ENCODE data around the gene CXCL6.

The CXCL6 gene

DNA sequence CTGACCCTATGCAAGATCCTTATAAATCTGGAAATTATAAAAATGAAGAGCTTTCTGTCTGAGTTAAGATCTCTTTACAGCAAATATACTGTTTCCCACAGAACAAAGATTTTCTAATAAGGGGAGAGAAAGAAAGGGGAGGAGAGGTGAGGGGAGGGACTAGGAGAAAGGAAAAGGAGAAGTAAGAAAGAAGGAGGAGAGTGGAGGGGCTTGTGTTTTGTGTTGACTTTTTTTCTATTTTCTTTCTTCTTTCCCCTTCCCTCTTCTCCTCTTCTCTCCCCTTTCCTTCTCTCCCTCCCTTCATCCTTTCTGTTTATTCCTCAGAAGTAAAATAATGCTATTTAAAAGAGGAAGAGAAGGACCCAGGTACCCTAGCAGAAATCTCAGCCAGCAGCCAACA is 6.2 kb downstream of the CXCL6 start:
- no peak for DNase-seq

DNA sequence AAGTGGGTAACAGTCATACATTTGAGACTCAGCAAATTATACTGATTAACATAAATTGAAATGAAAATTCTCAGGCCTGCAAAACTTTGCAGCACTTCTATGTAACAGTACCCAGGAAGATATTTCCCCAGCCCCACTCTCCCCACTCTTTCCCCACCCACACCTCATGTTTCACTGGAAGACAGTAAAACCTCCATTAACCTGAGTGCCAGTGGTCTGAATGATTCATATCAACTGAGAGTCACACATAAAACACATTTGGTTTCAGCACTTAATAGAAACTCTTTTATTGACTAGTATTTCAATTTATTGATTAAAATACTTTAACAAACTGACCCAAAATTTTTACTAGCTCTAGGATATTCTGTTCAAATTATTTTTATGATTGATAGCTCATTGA is 6.9 kb downstream of the CXCL6 start:
- DNase-seq, result no peak

DNA sequence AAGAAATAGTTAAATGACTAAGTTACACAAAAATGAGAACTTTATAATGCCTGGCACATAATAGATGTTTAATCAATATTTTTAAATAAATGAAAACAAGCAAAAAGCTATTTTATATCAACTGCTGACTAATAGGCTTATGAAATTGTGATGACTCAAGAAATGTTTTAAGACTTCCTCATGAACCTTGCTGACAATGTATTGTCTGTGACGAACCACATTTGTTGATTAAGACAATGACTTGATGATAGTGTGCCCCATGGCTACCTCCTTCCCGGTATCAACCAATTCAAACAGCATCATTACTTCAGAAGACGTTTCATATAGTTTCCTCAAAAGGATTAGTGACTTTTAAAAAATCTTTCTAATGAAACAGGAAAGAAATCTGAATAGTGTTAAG is 7.9 kb downstream of the CXCL6 start:
- no peak for DNase-seq

DNA sequence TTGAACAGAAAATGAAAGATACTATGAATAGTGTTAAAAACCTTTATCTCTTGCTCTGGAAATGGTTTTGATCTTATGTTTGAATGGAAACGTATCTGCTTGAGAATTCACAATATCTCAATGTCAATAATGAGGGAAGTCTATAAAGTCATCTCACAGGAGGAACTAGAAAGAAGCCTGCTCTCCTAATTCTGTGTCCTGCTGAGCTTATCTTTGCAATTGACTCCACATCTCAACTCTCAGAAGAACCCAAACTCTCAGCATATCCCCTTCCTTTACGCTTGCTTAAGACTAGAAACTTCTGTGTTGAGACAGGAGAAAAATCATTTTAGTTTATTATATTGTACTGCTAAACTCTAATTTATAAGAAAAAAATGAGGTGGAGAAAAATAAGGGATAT is 8.3 kb downstream of the CXCL6 start:
- DNase-seq, result no peak

DNA sequence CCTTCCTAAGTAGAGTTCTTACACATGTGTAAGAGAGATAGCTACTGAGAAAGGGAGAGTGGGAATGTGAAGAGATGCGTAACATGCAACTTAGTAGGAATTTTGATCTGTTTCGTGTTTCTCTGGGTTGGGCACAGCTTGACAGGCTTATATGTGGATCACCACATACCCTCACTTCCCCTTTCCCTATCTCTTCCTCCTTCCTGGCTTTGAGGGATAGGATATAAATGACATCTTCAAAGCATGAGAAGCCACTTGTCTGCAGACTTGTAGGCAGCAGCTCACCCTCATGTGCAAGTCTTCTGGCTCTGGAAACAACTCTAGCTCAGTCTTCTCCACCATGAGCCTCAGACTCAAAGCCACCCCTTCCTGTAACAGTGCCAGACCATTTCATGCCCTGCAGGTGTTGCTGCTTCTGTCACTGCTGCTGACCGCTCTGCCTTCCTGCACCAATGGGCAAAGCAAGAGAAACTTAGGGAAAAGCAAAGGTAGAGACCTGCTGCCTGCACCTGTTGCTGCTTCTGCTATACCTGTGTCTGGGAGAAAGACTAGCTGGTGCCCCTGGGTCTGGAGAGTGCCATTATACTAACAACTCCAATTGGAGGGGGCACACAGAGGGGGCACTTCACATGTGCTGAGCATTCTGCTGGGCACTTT is 11.2 kb downstream of the CXCL6 start:
- DNase-seq, result no peak

DNA sequence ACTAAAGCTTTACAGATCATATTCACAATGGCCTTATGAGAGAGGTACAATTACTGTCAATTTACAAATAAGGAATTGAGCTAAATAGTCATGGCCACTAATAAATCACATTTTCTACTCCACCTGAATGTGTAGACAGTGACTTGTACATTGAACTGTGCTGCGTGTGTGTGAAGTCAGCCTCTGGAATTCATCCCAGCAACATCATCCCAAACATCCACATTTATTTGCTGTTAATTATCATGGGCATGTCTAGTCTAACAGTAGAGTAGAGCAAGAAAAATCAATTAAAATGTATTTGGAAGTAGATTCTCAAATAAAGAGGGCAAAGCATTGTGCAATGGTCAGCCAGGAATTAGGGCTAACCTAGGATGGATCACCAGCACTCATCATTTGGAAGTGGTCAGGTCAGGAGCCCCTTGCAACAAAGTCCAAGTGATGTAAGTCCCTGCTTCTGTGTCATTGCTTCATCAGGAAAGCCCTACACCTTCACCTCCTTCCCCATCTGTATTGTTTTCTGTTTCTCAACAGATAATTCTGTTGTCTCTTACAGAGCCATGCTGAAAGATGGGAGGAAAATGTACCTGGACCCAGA is 11.8 kb downstream of the CXCL6 start:
- DNase-seq, result no peak

DNA sequence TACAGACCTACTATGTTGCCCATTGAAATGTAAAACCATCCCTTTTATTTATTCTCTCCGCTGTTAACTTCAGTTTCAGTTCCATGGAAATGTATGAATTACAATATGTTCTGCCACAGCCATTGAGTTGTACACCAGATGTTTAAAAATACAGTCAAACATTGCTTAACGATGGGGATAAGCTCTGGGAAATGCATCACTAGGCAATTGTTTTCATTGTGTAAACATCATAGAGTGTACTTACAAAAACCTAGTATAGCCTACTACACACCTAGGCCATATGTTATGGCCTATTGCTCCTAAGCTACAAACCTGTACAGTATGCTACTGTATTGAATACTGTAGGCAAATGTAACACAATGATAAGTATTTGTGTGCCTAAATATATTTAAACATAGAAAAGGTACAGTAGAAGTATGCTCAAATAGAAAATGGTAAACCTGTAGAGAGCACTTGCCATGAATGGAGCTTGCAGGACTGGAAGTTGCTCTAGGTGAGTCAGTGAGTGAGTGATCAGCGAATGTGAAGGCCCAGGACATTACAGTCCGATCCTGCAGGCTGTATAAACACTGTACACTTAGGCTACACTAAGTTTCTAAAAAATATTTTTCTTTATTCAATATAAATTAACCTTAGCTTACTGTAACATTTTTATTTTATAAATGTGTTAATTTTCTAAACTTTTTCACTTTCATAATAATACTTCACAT is 13.9 kb downstream of the CXCL6 start:
- DNase-seq, result no peak

DNA sequence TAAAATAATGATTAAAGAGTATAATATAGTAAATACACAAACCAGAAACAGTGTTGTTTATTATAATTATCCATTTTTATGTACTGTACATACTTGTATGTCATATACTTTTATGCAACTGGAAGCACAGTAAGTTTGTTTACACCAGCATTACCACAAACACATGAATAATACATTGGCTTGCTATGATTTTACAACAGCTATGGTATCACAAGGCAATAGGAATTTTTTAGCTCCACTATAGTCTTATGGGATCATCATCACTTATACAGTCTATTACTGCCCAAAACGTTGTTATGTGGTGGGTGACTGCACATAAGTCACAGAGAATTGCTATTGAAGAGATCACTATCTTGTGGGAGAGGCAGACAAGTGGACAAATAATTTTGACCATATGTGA is 14.8 kb downstream of the CXCL6 start:
- no peak for DNase-seq

DNA sequence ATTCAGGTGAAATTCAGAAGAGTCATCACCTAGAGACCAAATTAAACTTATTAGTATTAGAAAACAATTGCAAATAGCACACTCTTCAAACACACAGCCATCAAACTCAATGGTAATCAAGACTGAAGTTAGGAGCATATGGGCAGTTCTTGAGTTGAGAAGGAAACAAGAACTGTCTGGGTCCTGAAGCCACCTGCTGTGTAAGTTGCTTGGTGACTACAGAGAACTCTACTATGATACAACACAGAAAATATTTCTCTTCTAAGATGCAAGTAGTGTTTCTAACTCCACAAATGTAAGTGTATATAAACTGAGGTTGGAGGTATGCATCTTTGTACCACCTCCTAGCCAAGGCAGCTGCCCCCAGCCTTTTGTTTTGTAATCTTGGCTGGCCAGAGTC is 16.3 kb downstream of the CXCL6 start:
- DNase-seq, result no peak

DNA sequence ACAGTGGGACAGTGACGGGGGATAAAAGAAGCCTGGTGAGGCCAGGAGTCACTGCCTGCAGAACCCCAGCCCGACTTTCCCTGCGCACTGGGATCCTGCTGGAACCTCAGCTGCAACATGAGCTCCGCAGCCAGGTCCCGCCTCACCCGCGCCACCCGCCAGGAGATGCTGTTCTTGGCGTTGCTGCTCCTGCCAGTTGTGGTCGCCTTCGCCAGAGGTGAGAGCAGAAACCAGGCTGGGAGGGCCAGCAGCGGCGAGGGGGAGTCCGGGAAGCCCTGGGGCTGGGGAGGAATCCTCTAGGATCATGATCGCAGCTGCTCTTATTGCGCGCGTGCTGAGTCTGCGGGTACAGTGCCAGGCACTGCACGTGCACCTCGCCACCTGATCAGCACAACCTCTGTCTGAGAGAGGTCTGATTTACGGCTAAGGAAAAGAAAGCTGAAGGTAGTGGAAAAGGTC is 16.8 kb downstream of the CXCL6 start, which contains the start of gene PF4V1:
Gene PF4V1, plus strand, starts transcription at position 51 of the 459 bp plus-strand sequence. Its CDS starts 67 bp downstream, at position 118.
- no peak for DNase-seq

DNA sequence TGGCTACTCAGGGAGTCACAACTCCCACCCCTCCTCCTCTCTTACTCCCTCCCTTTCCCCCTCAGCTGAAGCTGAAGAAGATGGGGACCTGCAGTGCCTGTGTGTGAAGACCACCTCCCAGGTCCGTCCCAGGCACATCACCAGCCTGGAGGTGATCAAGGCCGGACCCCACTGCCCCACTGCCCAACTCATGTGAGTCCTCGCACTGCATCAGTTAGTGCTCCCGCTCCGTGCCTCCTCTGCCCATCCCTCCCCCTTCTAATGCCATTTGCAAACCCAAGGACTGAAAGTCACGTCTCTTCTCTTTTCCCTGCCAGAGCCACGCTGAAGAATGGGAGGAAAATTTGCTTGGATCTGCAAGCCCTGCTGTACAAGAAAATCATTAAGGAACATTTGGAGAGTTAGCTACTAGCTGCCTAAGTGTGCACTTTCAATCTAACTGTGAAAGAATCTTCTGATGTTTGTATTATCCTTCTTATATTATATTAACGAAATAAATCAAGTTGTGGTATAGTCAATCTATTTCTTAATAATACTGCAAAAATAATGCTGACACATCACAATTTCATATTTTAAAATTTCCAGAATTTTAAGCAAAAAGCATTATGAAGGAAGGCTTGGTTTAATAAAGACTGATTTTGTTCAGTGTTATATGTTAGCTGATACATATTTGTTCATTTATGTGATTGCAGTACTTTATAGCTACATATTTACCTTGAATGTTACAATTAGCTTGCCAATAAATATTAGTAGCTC is 17.4 kb downstream of the CXCL6 start:
- no peak for DNase-seq

DNA sequence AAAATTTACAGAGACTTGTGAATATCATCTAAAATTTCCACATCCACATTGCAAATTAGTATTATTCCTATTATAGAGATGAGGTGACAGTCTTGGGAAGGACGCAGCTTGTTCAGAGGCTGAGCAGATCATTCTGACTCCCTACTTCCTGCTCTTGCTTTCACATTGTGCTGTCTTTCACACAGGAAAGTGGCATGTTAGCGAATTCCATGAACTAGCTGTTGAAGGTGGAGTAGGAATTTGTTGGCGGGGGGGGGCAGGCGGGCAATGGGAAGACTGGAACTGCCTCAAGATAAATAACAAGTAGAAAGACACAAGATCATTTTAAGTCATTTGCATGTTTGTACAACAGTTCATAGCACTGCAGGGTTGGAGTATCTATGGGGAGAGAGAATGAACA is 18.9 kb downstream of the CXCL6 start:
- no peak for DNase-seq

DNA sequence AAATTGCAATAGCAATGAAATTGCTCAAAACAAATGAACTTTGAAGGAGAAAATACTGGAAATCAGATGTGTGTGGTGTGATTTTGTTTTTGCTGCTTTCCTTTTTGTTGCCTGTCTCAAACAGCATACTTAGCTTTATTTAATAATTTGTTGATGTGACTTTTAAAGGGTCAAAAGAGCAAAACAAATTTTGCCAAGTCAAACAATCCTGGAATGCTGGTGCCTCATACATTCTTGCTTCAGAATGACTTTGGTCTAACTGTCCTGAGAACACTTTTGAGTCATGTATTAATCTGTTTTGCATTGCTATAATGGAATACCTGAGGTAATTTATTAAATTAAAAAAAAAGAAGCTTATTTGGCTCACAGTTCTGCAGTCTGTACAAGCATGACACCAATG is 20.0 kb downstream of the CXCL6 start:
- no peak for DNase-seq

DNA sequence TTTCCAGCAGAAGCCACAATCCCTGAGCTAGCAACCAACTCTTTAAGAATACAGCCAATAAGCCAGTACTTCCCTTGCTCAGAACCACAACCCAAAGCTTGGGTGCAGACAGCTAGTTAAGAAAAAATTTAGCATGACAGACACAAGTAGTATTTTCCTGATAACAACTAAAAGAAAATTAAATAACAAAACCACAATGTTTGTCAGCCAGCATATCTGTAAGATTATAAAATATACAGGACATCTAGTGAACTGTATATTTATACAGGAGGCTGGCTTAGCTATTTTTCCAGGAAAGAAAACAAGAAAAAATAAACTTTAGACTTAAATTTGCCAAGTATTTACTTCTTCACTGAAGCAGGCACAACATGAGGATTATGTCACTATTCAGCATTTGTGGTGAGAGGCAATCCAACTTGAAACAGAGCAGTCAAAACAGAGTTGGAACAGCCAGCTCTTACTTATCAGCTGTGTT is 23.2 kb downstream of the CXCL6 start:
- DNase-seq, result no peak

DNA sequence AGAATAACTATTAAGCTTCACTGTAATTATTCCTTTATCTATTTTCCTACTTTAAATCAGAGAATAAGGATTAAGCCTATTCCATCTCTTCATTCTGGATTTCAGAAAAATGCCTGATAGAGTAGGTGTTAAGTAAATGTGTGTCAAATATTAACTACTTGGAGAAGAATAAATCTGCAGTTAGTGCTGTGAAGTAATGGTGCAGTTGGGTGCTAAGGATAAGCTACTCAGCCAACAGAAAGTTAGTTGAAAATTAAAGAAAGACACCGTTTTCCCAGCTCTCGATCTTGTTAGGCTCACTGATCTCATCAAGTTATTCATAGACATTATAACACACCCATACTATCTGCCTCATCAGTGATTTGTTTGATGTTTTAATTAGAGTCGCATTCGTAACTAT is 23.7 kb downstream of the CXCL6 start:
- no peak for DNase-seq

DNA sequence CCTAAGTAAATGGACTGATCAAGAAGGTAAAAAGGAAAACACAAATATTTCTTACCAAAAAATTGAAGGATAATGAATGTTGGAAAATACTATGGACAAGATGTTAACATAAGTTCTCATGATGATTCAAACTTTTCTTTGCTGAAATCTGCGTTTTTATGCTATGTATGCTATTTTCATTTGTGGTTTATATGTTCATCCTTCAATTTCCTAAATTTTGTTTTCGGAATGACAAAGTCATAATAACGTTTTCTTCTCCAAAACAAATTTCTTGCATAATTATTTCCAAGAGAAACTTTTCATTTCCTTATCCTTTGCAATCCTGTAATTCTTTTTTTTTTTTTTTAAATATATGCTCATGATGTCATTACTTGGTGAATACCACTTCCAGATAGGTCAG is 24.4 kb downstream of the CXCL6 start:
- DNase-seq, result no peak

DNA sequence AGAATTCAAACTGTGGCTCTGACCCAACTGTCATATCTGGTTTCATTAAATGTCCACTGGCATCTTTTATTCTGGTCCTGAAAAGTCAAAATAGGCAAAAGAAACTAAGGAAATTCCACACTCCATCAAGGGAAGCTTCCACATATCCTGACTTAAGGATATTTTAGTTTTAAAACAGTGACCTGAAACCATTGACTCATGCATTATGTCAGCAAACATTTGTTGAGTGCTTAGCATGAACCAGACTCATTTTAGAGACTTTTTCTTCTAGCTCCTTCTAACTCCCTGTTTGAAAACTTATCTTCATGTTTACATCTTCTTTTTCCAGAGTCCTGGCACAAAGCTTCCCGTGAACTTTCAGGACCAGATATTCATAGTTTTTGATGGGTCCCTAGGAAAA is 25.8 kb downstream of the CXCL6 start:
- no peak for DNase-seq

DNA sequence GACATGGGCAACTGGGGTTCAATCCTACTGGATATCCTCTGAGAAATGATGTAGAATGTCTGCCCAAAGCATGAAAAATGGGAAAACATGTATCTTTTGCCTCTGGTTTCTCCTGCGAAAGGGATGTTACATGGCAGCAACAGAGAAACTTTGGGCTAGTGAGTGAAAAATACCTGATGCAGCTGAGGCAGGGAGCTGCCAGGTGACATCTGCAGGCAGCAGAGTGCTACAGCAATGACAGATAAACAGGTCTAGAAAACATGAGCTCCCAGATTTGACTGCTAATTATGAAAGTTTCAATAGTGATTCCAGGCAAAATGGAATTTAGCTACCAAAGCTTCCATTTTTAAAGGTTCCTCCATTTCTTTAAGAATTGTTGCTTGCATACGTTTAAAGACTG is 27.9 kb downstream of the CXCL6 start:
- no peak for DNase-seq

DNA sequence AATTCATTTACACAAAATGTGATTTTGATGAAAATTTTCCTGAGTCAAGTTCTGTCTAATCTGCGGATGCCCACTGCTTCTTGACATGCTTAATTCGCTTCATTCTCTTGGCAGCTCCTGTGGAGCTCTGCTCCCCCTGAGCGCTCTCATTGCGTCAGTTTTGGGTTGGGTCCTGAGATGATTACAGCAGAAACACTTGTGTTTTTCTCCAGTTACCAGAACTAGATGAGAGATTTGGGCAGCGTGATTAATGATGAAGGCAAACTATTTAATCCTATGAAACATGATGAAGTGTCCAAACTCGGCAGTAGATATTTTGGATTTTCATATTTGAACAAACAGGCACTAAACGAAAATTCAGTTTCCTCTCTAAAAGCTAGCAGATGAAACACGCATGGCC is 28.5 kb downstream of the CXCL6 start:
- no peak for DNase-seq

DNA sequence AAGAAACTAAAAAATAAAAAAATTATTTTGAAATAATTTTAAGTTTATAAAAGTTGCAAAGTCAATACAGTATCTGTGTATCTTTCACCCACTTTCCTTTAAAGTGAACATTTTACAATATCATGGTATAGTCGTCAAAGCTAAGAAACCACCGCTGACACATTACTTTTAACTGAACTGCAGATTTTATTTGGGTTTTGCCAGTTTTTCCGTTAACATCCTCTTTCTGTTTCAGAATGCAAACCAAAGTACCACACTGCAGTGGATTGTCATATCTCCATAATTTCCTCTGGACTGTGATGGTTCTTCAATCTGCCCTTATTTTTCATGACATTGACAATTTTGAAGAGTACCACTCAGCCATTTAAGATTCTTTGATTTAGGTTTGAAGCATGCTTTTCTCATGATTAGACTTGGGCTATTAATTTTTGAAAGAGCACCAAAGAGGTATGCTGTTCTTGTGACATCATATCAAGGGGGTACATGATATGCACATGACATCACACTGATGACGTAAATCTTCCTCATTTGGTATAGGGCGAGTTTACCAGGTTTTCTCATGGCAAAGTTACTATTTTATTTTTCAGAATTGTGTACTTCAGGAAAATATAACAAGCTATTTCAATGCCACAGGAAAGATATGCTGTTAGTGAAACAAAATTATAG is 29.1 kb downstream of the CXCL6 start:
- no peak for DNase-seq

DNA sequence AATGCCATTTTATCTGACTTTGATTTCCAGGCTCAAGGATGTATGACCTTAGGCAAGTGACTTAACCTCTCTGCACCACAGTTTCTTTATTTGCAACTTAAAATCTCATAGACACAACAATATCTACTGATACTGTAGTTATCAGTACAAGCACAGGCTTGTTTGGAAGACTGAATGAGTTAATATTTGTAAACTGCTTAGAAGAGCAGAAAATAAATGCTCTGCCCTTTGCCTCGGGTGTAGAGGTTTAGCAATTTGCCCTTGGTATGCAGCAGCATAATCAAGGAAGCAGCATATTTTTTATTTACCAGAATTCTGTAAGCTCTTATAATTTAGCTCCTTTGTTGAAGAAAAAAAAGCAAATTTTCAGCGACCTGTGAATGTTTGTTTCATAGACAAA is 29.8 kb downstream of the CXCL6 start:
- DNase-seq, result no peak

Measured in anterior cingulate cortex (tissue), 58 donors.